Measurements from ENCODE around the gene LGALS14.
"Not testable (repeated sequence)": the region's sequence is repeated elsewhere in the genome, so short reads cannot be mapped to it uniquely, and the experiment has no call there.

Gene LGALS14

GRCh38 chr19:39671739-39672363 lies 32.4 kb upstream of the LGALS14 start:
- H3K4me3 ChIP-seq (replicated peaks in 1 of 2; ENCODE audit: low read depth in 2 of 2, low read length in 2 of 2) = no peak overlapping the region
- peak; percentile 57 to 75 for DNase-seq (ENCODE audit: low read depth in 2 of 2)
- peak; percentile 46 for TF ChIP-seq CTCF (IDR thresholded peaks at IDR 0.05; ENCODE audit: low read depth, low read length)

GRCh38 chr19:39672473-39672872 lies 31.8 kb upstream of the LGALS14 start:
- no peak for DNase-seq (ENCODE audit: low read depth in 2 of 2)
- no peak for TF ChIP-seq CTCF (IDR thresholded peaks at IDR 0.05; ENCODE audit: low read depth, low read length)
- H3K4me3 ChIP-seq (replicated peaks in 1 of 2; ENCODE audit: low read depth in 2 of 2, low read length in 2 of 2) = no peak overlapping the region

DNA sequence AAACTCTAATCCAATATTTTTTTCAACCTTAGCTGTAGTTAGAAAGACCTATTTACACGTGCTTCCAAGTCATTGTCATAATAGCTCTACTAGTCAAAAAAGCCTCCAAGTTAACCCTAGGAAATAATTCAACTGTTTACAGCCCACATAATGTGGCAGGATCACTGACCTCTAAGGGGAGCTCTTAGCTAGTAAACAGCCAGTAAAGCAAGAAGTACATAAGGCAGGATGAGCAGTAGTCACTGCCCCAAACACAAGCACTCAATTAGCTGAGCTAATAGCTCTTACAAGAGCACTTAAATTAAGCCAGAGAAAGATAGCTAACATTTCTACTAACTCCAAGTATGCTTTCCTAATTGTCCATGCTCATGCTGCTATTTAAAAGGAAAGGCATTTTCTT lies 30.4 kb upstream of the LGALS14 start:
- H3K4me3 ChIP-seq (replicated peaks in 1 of 2; ENCODE audit: low read depth in 2 of 2, low read length in 2 of 2) = not testable (repeated sequence)
- DNase-seq (ENCODE audit: low read depth in 2 of 2) = peak in 1 of 2 donors; percentile 25

DNA sequence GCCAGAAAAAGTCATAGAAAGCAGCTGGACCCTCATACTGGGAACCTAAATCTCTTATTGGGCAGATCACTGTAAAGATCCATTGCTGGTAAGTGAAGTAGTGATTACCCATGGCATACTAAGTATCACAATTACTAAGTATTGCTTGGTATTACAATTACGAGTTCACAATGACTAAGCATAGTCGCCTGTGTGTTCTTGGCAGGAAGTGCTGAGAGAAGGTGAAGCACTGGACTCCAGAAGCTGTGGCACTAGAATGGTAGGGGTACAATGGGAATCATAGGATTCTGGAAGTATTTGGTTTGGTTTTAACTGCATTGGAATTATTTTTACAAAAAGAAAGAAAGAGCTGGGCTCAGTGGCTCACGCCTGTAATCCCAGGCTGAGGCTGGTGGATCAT lies 28.3 kb upstream of the LGALS14 start:
- peak in 1 of 2 donors; percentile 5 for DNase-seq (ENCODE audit: low read depth in 2 of 2)
- no peak overlapping the region for H3K4me3 ChIP-seq (replicated peaks in 1 of 2; ENCODE audit: low read depth in 2 of 2, low read length in 2 of 2)
- TF ChIP-seq CTCF (IDR thresholded peaks at IDR 0.05; ENCODE audit: low read depth, low read length) = no peak

DNA sequence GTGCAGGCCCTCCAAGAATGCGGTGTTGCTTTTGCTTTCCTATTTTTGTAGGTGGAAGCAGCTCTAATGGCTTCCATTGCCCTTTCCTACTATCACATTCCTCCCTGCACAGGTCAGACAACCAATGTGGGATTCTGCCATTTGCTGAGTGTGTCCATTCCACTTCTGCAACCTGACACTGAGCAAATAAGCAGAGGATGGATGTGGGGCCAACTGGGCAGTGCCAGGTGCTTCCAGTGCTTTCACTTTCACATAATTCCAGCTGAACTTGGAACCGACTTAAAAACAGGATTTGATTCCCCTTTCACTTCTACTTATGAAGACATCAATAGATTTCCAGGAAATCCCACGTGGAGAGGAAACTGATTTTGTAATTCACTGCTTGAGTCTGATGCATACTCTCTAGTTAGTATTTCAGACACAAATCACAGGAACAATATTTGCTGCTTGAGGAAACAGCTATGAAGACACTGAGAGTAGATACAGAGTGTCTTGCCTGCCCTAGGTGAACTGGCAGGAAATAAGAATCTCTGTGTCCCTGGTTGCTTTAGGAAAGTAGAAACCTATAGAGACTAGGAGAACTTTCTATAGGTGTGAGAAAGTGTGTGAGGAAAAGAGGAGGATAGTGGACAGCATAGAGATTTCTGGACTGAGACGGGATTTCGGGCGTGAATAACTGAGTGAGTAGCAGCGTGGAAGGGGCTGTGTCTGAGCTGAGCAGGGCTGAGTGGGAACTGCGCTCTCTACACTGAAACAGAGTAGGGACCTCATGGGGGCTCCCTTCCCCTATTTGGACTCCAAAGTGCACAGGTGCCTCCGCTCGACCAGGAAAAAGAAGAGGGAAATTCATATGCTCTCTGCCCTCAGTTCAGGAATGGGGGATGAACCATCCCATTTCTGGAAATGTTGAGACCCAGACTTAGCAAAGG lies 26.1 kb upstream of the LGALS14 start:
- H3K4me3 ChIP-seq (replicated peaks in 1 of 2; ENCODE audit: low read depth in 2 of 2, low read length in 2 of 2) = no peak overlapping the region
- TF ChIP-seq CTCF (IDR thresholded peaks at IDR 0.05; ENCODE audit: low read depth, low read length) = no peak
- DNase-seq (ENCODE audit: low read depth in 2 of 2) = peak in 1 of 2 donors; percentile 5

DNA sequence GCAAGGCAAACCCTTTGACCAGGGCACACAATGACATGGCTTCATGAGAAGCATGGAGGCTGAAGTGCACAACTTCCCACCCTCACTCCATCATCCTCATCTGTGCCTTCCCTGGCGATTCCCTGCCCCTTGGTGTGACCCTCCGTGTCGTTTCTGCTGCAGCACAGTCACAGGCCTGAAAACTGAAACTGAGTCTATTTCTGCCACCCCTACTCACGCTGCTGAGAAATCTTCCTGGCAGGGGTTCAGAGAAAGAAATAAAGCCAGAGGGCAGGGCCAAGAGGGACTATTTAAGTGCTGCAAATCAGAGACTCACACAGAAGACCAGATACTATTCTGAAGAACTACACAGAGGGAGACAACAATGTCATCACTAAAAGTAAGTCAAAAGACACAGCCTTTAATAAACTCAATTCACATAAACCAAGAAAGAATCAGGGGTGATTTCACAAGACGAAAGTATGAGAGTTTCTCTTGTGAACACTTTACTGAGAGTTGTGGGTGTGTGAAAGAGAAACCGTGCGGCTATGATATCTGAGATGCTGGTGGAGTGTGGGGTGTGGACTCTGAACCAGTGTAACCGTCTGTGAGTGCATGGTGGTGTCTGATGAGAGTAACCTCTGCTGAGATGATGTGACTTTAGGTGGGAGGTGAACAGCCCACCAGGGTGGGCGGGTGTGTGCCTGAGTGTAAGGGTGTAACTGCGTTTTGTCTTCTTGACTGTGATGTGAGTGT lies 25.1 kb upstream of the LGALS14 start:
- TF ChIP-seq CTCF (IDR thresholded peaks at IDR 0.05; ENCODE audit: low read depth, low read length) = no peak
- no peak for DNase-seq (ENCODE audit: low read depth in 2 of 2)
- no peak overlapping the region for H3K4me3 ChIP-seq (replicated peaks in 1 of 2; ENCODE audit: low read depth in 2 of 2, low read length in 2 of 2)

DNA sequence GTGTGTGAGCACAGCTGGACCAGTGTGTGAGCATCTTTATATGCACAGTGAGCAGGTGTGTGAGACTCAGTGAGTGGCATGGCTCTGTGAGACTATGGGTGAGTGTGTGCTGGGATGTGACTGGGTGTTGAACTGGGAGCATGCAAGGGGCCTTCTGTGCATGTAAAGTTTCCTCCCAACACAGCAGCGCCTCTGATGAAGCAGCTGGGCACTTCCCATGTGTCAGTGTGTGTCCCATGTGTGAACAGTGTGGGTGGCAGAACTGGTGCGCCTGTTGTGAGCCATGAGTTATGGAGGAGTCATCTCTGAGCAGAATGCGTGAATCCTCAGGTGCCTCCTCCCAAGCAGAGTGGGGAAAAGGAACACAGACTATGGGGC lies 24.5 kb upstream of the LGALS14 start:
- no peak for TF ChIP-seq CTCF (IDR thresholded peaks at IDR 0.05; ENCODE audit: low read depth, low read length)
- no peak for DNase-seq (ENCODE audit: low read depth in 2 of 2)

More for the DNA sequence above, 24.5 kb upstream of the LGALS14 start:
- H3K4me3 ChIP-seq (replicated peaks in 1 of 2; ENCODE audit: low read depth in 2 of 2, low read length in 2 of 2) = no peak overlapping the region
